COLO668 (cell line): Measurements from ENCODE around the gene SRSF8.
"Not testable (repeated sequence)": the region's sequence is repeated elsewhere in the genome, so short reads cannot be mapped to it uniquely, and the experiment has no call there.

ENCODE experiments used
- DNase-seq: peaks from one replicate; lab custom pipeline; 2025; ENCODE audit not compliant: unreplicated experiment; lab: John Stamatoyannopoulos, UW

Gene SRSF8, protein sequence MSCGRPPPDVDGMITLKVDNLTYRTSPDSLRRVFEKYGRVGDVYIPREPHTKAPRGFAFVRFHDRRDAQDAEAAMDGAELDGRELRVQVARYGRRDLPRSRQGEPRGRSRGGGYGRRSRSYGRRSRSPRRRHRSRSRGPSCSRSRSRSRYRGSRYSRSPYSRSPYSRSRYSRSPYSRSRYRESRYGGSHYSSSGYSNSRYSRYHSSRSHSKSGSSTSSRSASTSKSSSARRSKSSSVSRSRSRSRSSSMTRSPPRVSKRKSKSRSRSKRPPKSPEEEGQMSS

DNA sequence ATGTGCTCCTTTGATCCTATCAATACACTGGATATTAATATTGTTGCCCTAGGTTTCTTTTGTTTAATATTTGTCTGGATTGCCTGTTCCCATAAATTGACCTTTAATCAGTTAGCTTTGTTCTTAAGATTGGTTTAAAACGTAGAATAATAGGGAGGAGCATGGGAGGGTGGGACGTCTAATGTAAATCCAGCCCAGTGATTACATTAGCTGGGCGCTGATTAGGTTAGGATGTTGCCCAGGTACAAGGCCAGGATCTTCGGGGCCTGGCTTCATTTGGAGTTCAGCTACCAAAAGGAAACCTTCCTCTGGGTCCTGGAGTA, at the start of gene SRSF8:
Gene SRSF8, plus strand, starts transcription at position 204 of the 323 bp plus-strand sequence. CDS start 308 bp downstream, outside the sequence.
- no peak for DNase-seq

DNA sequence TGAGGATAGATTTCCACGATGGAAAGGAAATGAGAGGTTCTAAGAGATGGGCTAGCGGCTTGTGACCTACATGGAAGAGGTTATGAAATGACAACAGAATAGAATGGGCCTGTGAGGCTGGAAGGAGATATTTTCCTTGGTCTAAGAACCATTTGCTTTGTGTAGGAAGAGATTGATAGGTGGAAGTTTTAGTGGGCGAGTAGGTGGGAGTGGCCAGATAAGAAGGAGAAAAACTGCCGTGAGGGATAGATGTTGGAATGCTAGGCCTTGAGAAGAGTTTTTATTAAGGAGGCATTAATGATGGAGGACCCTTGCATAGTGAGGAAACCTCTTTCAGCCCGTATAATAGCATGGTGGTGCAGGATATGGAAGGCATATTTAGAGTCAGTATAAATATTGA, 45.3 kb upstream of the SRSF8 start:
- DNase-seq = not testable (repeated sequence)

GRCh38 chr11:95024958-95025357, 41.8 kb upstream of the SRSF8 start, which contains the start of gene KDM4E:
Gene KDM4E, plus strand, starts transcription at chr11:95025258. Its CDS starts 300 bp downstream, at chr11:95025558.
- no peak for DNase-seq

GRCh38 chr11:95025594-95025993, 41.1 kb upstream of the SRSF8 start:
- not testable (repeated sequence) for DNase-seq

GRCh38 chr11:95028357-95028756, 38.4 kb upstream of the SRSF8 start:
- no peak for DNase-seq

DNA sequence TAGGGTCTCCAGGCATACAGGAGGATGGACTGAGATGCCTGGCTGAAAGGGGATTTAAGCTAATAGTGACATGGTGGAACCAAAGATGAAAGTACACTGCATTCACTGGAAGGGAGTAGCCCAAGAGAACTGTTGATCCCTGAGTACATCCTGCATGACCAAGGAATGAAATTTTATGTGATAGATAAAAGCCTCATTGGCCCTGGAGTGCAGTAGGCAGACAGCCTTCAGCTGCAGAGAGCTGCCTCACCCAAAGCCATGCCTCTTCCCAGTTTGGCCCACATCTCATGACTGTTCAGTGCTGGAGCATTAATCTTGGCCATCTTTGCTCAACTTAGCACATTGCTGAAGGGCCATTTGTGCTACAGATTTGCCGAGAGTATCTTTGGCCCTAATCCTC, 33.7 kb upstream of the SRSF8 start:
- DNase-seq = no peak

- DNase-seq = no peak
Observed at GRCh38 chr11:95035316-95035715, 31.4 kb upstream of the SRSF8 start.

- not testable (repeated sequence) for DNase-seq
Observed at GRCh38 chr11:95037356-95038035, 29.2 kb upstream of the SRSF8 start.

- no peak for DNase-seq
Observed at GRCh38 chr11:95042239-95042638, 24.5 kb upstream of the SRSF8 start.

GRCh38 chr11:95042906-95043305, 23.8 kb upstream of the SRSF8 start:
- no peak for DNase-seq

DNA sequence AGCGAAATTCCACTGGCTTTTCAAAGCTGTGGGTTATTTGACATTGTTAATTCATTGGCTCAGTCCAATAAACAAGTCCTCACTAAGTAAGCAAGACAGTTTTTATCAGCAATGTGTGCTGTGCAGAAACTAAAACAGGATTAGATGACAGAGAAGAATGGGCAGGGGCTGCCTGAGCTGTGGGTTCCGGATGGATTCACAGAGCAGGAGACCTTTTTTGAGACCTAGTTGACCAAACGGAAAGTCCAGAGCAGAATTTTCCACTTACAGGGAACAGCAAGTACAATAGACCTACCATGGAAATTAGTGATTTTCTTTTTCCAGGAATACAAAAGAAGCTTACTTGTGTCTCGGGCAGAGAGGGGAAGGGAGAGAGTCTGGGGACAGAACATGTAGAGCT, 22.7 kb upstream of the SRSF8 start:
- DNase-seq = no peak

GRCh38 chr11:95045812-95046211, 20.9 kb upstream of the SRSF8 start:
- DNase-seq = no peak

DNA sequence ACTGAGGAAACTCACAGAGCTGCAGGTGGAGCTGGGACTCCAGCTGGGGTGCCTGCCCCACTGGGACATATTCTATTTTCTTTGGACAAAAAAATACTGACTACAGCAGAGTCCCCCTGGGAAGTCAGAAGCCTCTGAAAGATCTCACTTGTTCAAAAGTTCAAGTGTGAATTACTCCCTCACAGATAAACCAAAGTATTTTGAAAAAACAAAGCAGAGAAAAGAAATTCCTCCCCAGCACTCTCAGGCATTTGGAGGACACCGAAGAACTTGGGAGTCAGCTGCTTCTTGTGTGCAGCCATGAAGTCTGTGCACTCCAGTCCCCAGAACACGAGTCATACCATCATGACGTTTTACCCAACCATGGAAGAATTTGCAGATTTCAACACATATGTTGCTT, 17.6 kb upstream of the SRSF8 start, which contains the start of gene KDM4F:
Gene KDM4F, plus strand, starts transcription at position 301 of the 400 bp plus-strand sequence.
- not testable (repeated sequence) for DNase-seq

DNA sequence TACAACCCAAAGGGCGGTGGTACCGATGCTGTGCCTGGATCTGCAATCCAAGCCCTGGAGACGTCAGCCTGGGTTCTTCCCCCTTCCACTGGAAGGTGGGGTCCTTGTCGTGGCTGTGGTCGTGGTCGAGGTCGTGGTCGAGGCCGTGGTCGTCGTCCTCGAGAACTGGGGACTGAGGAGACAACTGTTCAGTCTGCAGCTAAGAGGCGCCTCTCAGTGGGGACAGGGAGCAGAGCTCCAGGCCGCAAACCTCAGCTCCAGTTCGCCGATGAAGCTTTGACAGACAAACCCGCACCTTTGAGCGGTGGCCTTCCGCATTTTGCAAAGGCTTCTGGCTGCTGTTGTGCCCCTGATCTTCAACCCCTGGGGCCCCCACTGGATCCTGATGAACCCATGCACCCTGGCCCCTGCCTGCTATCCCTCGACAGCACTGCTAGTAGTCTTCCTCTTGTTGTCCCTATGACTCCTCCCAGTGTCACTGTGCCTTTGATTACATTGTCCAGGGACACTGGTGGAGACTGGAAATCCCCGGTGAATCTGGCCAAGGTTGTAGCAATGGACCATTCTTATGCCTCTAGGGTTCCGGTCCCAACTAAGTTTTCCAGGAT, 16.0 kb upstream of the SRSF8 start:
- no peak for DNase-seq

GRCh38 chr11:95054356-95054755, 12.4 kb upstream of the SRSF8 start:
- DNase-seq = no peak

- no peak for DNase-seq
Observed at GRCh38 chr11:95055283-95055897, 11.3 kb upstream of the SRSF8 start.

DNA sequence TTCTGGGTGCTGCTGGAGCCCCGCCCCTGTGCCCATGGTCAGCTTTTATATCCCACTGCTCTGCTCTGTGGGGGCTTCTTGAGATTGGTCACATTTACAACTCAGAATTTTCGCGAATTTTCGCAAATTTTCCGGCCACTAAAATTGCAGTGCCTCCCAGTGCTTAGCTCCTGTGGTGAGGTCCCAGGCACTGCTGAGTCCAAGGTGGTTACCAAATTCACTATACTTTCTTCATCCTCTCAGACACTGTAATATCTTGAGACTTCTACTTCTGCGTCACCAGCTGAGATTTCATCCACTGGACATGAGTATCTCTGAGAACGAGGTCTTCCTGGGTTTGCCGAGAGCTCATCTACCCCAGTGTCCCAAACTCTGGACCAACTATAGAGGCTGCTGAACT, 8.8 kb upstream of the SRSF8 start:
- no peak for DNase-seq

GRCh38 chr11:95058621-95059020, 8.1 kb upstream of the SRSF8 start:
- no peak for DNase-seq

GRCh38 chr11:95059046-95059445, 7.7 kb upstream of the SRSF8 start:
- DNase-seq = no peak

- no peak for DNase-seq
Observed at GRCh38 chr11:95065336-95065735, 1.4 kb upstream of the SRSF8 start.

DNA sequence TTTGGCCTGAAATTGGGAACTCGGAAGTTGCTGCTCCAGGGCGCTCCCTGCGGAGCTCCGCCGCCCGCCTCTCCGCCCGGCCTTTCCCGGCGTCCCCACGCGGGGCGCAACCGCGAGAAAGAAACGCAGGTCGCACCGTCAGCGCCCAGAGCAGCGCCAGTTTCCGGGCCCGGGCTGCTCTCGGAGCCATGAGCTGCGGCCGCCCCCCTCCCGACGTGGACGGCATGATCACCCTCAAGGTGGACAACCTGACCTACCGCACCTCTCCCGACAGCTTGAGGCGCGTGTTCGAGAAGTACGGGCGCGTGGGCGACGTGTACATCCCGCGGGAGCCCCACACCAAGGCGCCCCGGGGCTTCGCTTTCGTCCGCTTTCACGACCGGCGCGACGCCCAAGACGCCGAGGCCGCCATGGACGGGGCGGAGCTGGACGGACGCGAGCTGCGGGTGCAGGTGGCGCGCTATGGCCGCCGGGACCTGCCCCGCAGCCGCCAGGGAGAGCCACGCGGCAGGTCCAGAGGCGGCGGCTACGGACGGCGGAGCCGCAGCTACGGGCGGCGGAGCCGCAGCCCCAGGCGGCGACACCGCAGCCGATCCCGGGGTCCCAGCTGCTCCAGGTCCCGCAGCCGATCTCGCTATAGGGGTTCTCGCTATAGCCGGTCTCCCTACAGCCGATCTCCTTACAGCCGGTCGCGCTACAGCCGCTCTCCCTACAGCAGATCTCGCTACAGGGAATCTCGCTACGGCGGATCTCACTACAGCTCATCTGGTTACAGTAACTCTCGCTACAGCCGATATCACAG, 521 bp downstream of the SRSF8 start:
- DNase-seq = peak; percentile 83
